Measurements from ENCODE around the gene INTS11. TPM values are rescaled to one million over a fixed set of nuclear protein-coding genes. Genes with fewer than 3 reads are reported as not detected.

INTS11 gene
- total and polyA plus RNA-seq, 10 of the 15 experiments (the other 5 are each of a cell fraction or from before 2014, with no cell fraction given) = 2.5 to 117 (median 77.7) TPM

GRCh38 chr1:1336931-1337792 is 12.7 kb upstream of the INTS11 start:
- H3K4me2 ChIP-seq (ENCODE audit: control insufficient read depth, insufficient read depth) = no peak overlapping the region
- H3K4me1 ChIP-seq (ENCODE audit: control insufficient read depth, insufficient read depth, low read length) = no peaks in the 10 kb centered on the region
- intact Hi-C loops (cut with micrococcal nuclease; ENCODE audit: unreplicated experiment) = no loop called here
- CTCF ChIA-PET = no interaction called here
- no peak for ATAC-seq
- TF ChIP-seq MEF2A (IDR thresholded peaks at IDR 0.05; ENCODE audit: insufficient read depth, low read depth, low read length) (no peak), ZNF274 (IDR thresholded peaks at IDR 0.05; ENCODE audit: insufficient read depth, insufficient read length) (no peak), ZBTB11 (CRISPR knock-in tag; IDR thresholded peaks at IDR 0.05) (no peak), ZBED1 (IDR thresholded peaks at IDR 0.05; ENCODE audit: borderline replicate concordance) (no peak), RELB (IDR thresholded peaks at IDR 0.05; ENCODE audit: low read depth) (no peak), GATAD2B (conservative IDR thresholded peaks at IDR 0.05; ENCODE audit: low read depth) (no peak), DPF2 (IDR thresholded peaks at IDR 0.05) (no peak)
- H3K9ac ChIP-seq (ENCODE audit: control insufficient read depth, insufficient read depth, low read length) = no peak overlapping the region
- no peak overlapping the region for H3K27ac ChIP-seq (ENCODE audit: control insufficient read depth, insufficient read depth)
- H3K9me3 ChIP-seq (replicated peaks; ENCODE audit: control insufficient read depth, insufficient read depth, low read length) = no peaks in the 10 kb centered on the region
- no peak for FAIRE-seq
- POLR2A ChIA-PET = no interaction called here
- peaks cover 0 to 5% of the 10 kb centered on the region in 2 experiments for H3K36me3 ChIP-seq (ENCODE audit: control insufficient read depth in 2 of 2, insufficient read depth in 2 of 2, low read length in 1 of 2)
- no peak overlapping the region for H2AFZ ChIP-seq (ENCODE audit: control insufficient read depth, low read depth, low read length)
- no peaks in the 10 kb centered on the region for H3K27me3 ChIP-seq (replicated peaks in 1 of 2; ENCODE audit: control insufficient read depth in 2 of 2, insufficient read depth in 2 of 2, low read length in 1 of 2)
- in situ Hi-C loops (cut with MboI) = no loop called here
- 92% methylated on average over 31 of the region's 32 CpGs for WGBS (ENCODE audit: insufficient coverage, insufficient replicate concordance, low lambda C conversion rate, missing lambda C conversion rate)
- H4K20me1 ChIP-seq (ENCODE audit: control insufficient read depth, insufficient read depth) = no peaks in the 10 kb centered on the region
- RAD21 ChIA-PET (ENCODE audit: unreplicated experiment) = interaction anchor here (0.6 kb wide), 1 partner anchor 9 kb away, joined by 3 read pairs; no protein-coding TSS in a partner anchor
- BruUV-seq (replicated peaks) = no TSS peak
- DNase-seq (ENCODE audit: low read depth, low spot score) = no peak
- H3K79me2 ChIP-seq (ENCODE audit: control insufficient read depth, insufficient read depth, low read length) = no peaks in the 10 kb centered on the region
- SMC1A ChIA-PET (ENCODE audit: uncharacterized antibody, unreplicated experiment) = no interaction called here
- H3K4me3 ChIP-seq = no peak overlapping the region
